Ureter (tissue), 1 donor: Measurements from ENCODE around the gene RBBP9. TPM values are rescaled to one million over a fixed set of nuclear protein-coding genes. Genes with fewer than 3 reads are reported as not detected.
"Not testable (repeated sequence)": the region's sequence is repeated elsewhere in the genome, so short reads cannot be mapped to it uniquely, and the experiment has no call there.

ENCODE experiments used
- DNase-seq: peaks from one replicate; pipeline ENCODE4 v3.0.0-alpha.2; 2020; ENCODE audit warnings: low spot score
- total RNA-seq: library from RNA; stranded (reverse); gene quantifications from one replicate; pipeline ENCODE4 v1.2.4, GENCODE V29; 2023
- donor health status: DM: yes; HTN: yes; CAD: no.

The RBBP9 gene
- total RNA-seq, 1 donor from 2014 or later: 10.7 TPM

DNA sequence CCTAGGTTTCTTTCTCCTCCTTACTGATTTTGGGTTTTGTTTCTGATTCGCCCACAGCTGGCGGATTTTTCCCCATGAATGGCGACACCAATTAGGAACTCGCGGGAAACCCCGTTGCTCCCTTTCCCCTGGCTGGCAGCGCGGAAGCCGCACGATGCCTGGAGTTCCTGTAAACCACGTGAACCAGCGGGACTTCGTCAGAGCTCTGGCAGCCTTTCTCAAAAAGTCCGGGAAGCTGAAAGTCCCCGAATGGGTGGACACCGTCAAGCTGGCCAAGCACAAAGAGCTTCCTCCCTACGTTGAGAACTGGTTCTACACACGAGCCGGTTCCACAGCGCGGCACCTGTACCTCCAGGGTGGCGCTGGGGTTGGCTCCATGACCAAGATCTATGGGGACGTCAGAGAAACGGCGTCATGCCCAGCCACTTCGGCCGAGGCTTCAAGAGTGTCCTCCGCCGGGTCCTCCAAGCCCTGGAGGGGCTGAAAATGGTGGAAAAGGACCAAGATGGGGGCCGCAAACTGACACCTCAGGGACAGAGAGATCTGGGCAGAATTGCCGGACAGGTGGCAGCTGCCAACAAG, 7.5 kb upstream of the RBBP9 start:
- peak; percentile 43 for DNase-seq

DNA sequence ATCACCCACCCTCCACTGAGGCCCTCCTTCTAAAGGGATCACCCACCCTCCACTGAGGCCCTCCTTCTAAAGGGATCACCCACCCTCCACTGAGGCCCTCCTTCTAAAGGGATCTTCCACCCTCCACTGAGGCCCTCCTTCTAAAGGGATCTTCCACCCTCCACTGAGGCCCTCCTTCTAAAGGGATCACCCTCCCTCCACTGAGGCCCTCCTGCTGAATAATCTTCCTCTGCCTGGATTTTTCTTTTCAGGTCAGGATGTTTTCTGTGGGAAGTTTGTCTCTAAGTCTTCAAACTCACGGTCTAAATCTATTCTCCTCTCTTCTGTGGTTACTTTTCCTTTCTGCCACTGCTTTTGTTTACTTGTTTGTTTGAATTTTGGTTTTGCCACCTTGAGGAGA, 4.6 kb upstream of the RBBP9 start:
- DNase-seq: not testable (repeated sequence)

DNA sequence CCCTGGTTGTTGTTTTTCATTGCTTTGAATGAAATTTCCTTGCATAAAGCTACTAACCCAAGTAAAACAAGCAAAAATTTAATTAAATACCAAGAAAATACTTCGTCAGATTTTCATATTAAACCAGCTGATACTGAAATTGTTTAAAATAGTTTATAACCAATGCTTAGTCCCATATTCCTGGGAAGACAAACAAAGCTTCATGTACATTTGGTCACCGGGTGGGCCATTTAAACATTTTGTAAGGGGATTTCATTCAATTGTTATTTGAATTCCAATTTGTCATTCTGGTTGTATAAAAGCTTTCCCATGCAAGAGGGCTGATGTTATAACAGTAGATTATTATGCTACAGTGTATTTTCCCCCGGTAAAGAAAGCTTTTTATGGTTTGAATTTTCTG, 578 bp upstream of the RBBP9 start:
- DNase-seq: no peak

DNA sequence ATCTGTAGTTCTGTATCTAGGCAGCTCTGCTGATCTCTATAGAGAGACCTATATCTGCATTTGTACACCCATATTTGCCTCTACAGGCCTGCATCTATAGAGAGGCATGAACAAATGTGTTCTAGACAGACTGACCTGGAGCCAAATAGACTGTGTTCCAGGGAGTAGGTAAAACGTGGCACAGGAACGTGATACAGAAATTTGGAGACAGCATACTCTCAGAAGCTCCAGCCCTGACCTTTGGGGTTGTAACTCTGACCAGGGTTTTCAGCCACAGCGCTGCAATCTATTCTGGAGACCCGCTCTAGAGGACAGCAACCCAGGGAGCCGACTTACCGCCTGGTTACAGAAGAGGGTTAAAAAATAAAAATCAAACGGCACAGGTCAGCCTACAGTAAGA, 983 bp downstream of the RBBP9 start:
- no peak for DNase-seq

DNA sequence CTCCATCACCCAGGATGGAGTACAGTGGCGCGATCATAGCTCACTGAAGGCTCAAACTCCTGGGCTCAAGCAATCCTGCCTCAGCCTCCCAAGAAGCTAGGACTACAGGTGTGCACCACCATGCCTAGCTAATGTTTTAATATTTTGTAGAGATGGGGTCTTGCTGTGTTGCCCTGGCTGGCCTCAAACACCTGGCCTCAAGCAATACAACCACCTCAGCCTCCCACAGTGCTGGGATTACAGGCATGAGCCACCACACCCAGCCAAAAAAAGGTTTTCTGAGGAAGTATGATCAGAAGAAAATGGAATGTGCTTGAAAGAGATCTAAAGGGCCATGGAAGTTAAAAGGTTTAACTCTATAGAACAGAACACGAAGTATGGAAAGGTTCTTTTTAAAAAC, 8.7 kb downstream of the RBBP9 start:
- no peak for DNase-seq

DNA sequence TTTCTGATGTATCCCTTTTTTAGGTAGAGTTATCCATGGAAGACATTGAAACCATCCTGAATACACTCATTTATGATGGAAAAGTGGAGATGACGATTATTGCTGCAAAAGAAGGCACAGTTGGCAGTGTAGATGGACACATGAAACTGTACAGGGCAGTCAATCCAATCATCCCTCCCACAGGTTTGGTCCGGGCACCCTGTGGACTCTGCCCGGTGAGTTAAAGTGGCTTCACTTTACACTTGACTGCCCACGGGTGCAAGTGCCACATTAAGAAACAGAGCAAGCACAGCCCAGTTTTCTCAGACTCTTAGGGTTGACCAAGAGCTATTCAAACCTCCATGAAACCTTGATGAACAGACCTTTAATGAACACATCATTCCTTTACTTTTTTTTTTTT, 15.4 kb downstream of the RBBP9 start:
- DNase-seq: no peak

DNA sequence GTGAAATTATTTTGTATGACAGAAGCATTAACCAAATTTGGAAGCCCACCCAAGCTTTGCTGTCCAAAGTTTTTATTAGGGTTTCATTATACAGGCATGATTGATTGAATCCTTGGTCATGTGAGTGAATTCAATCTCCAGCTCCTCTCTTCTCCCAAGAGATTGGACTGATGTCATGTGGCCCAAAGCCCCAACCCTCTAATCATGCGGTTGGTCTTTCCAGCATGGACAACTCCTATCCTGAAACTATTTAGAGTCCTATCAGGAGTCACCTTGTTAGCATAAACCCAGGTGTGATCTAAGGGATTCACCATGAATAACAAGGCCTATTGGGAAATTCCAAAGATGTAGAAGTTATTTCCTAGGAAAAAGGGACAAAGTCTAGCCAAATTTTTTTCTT, 19.2 kb downstream of the RBBP9 start:
- no peak for DNase-seq

DNA sequence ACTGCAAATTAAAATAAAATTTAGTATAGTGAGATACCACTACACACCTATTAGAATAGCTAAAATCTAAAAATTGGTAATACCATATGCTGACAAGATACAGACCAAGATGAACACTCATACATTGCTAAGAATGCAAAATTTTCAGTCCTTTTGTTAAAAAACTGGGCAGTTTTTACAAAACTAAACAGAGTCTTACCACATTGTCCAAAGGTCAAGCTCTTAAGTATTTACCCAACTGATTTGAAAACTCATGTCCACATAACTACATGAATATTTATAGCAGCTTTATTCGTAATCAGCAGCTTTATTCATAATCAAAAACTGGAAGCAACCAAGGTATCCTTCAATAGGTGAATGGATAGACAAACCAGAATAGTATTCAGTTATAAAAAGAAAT, 19.8 kb downstream of the RBBP9 start:
- no peak for DNase-seq

DNA sequence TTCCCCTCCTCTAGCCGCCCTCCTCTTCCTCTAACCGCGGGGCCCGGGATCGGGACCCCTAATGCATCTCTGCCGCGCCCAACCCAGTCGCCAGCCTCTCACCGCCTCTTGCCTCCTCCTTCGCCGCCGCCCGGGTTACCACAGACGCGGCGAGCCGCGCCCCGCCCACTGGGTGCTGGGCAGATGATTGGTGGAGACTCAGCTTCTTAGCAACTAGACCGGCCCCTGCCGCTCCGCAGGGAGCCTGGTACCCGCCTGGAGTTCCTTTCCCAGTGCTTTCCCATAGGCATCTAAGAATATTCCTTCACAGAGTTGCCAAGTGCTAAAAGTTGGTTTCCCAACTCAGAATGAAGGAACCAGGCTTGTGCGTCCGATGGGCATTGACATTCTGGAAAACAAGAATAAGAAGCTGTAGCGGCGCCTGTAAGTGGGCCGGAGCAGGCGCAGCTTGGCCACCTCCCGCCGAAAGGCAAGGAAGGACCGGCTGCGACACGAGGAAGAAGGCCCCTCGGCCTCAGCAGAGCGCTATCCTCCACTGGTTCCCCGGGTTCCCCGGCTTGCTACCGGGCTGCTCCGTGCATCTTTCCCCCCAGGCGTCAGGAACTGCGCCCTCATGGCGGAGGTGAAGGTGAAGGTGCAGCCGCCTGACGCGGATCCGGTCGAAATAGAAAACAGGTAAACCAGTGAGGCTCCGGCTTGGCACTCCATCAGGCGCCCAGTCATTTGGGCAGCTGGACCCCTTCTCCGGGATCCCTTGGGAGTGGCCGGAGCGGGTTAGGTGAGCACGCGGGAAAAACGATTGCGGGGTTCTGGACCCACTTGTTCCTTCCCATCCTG, 29.9 kb downstream of the RBBP9 start, which contains the start of the genes DZANK1 and POLR3F:
Gene DZANK1 (minus strand): TSS at position 137 of the 837 bp plus-strand sequence. CDS start 1,672 bp downstream, outside the sequence.
Gene POLR3F (plus strand): TSS at position 497 of the 837 bp plus-strand sequence. CDS start 117 bp downstream, at position 614.
- peak; percentile 95 for DNase-seq

DNA sequence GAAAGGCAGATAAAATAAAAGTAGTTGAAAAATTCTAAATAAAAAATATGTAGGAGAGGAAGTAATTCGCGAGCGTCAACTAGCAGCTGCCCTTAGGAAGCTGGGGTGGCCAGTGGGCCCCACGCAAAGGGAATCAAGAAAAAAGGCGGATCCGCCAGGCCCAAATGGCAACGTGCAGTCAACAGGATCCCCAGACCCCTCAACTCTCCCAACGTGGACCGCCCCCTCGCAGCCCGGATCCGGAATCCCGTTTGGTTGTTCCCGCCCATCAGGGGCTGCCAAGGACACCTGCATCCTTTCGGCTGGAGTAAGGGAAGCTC, 30.5 kb downstream of the RBBP9 start:
- DNase-seq: no peak

DNA sequence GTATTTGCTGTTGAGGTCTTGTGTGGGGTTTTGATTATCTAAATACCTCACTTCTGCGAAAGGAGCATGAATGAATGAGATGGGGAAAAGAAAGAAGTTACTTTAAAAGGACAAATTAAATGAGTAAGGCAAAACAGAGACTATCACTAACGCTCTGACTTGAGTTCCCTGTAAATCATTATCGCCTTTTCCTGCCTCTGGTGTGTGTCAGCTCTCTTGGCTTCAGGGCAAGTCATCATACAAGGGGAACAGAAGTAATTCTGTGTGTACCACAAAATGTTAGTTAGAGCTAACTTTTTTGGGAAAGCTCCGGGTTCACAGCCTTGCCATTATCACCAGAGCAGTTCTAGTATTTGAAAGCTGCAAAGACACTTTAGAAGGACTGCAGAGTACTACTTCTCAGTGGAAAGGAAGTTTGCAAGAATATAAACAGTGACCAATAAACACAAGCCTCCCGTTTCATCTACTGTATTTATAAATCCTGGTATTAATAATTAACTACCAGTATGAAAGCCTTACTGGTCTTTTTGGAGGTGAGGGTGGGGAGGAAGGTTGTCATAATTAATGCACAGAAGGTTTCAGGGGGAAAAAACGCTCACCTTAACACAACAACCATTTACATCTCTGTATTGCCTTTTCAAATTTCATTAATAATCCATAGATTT, 31.4 kb downstream of the RBBP9 start:
- DNase-seq: no peak

DNA sequence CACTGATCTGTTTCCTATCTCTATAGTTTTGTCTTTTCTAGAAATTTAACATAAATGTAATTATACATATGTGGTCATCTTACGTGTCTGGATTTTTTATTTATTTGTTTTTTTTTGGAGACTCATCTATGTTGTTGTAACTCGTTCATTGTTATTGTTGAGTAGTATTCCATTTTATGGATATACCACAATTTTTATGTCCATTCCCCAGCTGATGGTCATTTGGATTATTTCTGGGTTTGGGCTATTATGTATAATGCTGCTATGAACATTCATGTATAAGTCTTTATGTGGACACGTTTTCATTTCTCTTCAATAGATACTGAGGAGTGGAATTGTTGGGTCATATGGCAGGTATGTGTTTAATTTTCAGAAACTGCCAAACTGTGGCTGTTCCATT, 40.4 kb downstream of the RBBP9 start:
- DNase-seq: no peak

DNA sequence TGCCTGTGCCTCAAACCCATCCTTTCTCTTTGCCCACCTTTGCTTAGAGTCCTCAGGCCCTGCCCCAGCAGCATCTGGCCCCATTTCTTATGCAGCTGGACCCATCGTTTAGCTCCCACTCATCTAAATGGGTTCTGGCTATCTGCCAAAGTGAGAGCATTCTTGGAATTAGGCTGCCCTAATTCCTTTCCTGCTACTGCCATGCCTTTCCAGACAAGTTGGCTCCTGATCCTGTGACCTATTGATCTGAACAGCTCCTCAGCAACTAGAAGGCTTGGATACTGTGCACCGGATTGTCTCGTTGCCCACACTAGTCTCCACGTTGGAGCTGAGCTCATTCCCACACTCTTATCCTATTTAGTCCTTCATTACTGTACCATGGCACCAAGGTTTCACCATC, 53.1 kb downstream of the RBBP9 start:
- no peak for DNase-seq

DNA sequence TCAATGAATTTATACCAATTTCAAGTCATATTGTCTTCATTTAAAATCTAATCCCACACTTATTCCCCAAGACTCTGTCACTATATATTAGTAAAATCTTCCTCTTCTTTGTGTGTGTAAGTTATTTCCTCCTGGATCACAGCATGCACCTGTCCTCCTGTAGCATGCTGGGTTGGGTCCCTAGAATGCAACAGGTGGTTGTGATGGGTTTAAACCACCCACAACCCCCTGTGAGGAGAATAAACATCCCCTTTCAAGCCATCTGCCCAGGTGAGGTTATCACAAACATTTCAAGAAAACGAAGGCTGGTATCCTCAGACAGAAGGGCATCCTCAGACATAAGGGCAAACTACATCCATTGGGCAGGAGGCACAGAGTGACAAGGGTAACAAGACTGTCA, 56.6 kb downstream of the RBBP9 start:
- DNase-seq: no peak

DNA sequence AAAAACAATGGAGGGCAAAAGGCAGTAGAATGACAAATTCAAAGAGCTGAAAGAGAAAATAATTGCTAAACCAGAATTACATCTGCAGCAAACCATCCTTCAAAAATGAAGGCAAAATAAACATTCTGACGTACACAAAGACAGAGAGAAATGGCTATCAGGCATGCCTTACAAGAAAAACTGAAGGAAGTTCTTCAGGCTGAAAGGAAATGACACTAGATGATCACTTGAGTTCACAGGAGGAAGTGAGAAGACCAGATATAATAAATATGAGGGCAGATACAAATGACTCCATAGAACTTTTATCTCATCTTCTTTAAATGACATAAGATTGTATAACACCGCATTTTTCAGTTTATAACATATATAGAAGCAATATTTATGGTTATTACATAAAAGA, 60.2 kb downstream of the RBBP9 start:
- DNase-seq: no peak

Other genes starting within 250 kb of the RBBP9 start
- gene ZNF133, start 208.7 kb downstream of the RBBP9 start, total RNA-seq: 17.3 TPM
- gene DZANK1, start 30.2 kb downstream of the RBBP9 start, total RNA-seq: 7.1 TPM
- gene POLR3F, start 29.8 kb downstream of the RBBP9 start, total RNA-seq: 9.7 TPM
- gene SEC23B, start 10.7 kb upstream of the RBBP9 start, total RNA-seq: 63.2 TPM
- 59.4 TPM for gene SMIM26, start 70.2 kb upstream of the RBBP9 start, total RNA-seq
- 30.6 TPM for gene DTD1, start 90.8 kb upstream of the RBBP9 start, total RNA-seq